CD8-positive, alpha-beta memory T cell (primary cell): ENCODE results near the gene YBX2. TPM values are rescaled to one million over a fixed set of nuclear protein-coding genes. Genes with fewer than 3 reads are reported as not detected.

Experiments
- CTCF ChIA-PET: fragments of 350-600 bp; sonication (Branson Sonifier 250); formaldehyde crosslinking; loops from one replicate; lab custom pipeline; 2021; ENCODE audit warnings: antibody characterized with exemption; lab: Charles Lee
- POLR2A ChIA-PET: fragments of 350-600 bp; sonication (Branson Sonifier 250); formaldehyde crosslinking; loops from one replicate; lab custom pipeline; 2021; ENCODE audit warnings: antibody characterized with exemption; lab: Charles Lee
- DNase-seq, 5 donors: peaks; one replicate each; pipeline versions ENCODE4 v3.0.0 to v3.0.0-alpha.2; 2020 to 2022; ENCODE audit warnings: mixed read lengths in 1 of 5
- H3K27ac ChIP-seq: one replicate; pipeline ENCODE4 v1.7.0; 2013; ENCODE audit warnings: low read depth, mild to moderate bottlenecking, low read length, moderate library complexity
- H3K27me3 ChIP-seq: 2 replicates; pipeline ENCODE4 v1.7.0; 2013; ENCODE audit warnings: low read length, mild to moderate bottlenecking; ENCODE audit not compliant: insufficient read depth, poor library complexity, severe bottlenecking
- H3K36me3 ChIP-seq: 2 replicates; pipeline ENCODE4 v1.7.0; 2013; ENCODE audit warnings: mild to moderate bottlenecking, low read length, moderate library complexity; ENCODE audit not compliant: insufficient read depth
- H3K4me1 ChIP-seq: 2 replicates; pipeline ENCODE4 v1.7.0; 2013; ENCODE audit warnings: mild to moderate bottlenecking, low read length, moderate library complexity; ENCODE audit not compliant: insufficient read depth
- H3K4me3 ChIP-seq: 2 replicates; pipeline ENCODE4 v1.7.0; 2013; ENCODE audit warnings: mild to moderate bottlenecking, low read length
- H3K9me3 ChIP-seq: 2 replicates; pipeline ENCODE4 v1.7.0; 2013; ENCODE audit warnings: mild to moderate bottlenecking, low read length
- H3K27ac Mint-ChIP-seq, 8 donors: one replicate each; pipeline ENCODE4 v1.8.0; 2020 to 2021; ENCODE audit warnings: mixed read lengths in 8 of 8, mild to moderate bottlenecking in 6 of 8, inconsistent platforms in 3 of 8, moderate library complexity in 3 of 8
- H3K27me3 Mint-ChIP-seq, 2 donors: one replicate each; pipeline ENCODE4 v1.8.0; 2020 to 2021; ENCODE audit warnings: mixed read lengths in 2 of 2, mild to moderate bottlenecking in 1 of 2, moderate library complexity in 1 of 2
- H3K36me3 Mint-ChIP-seq, 3 donors: one replicate each; pipeline ENCODE4 v1.8.0; 2020 to 2021; ENCODE audit warnings: mixed read lengths in 3 of 3, inconsistent platforms in 1 of 3, mild to moderate bottlenecking in 1 of 3
- H3K4me1 Mint-ChIP-seq, 3 donors: one replicate each; pipeline ENCODE4 v1.8.0; 2020 to 2021; ENCODE audit warnings: mixed read lengths in 3 of 3, inconsistent platforms in 1 of 3, mild to moderate bottlenecking in 1 of 3
- H3K4me3 Mint-ChIP-seq, 7 donors: one replicate each; pipeline ENCODE4 v1.8.0; 2020 to 2021; ENCODE audit warnings: mixed read lengths in 7 of 7, mild to moderate bottlenecking in 6 of 7, moderate library complexity in 4 of 7, inconsistent platforms in 2 of 7
- H3K9me3 Mint-ChIP-seq, 5 donors: one replicate each; pipeline ENCODE4 v1.8.0; 2020 to 2022; ENCODE audit warnings: mixed read lengths in 5 of 5, mild to moderate bottlenecking in 3 of 5, moderate library complexity in 2 of 5, inconsistent platforms in 1 of 5
- polyA plus RNA-seq: library from polyadenylated mRNA; unstranded; fragments of 300-500 nt; fragmentation: Illumina TruSeq; gene quantifications from one replicate; pipeline ENCODE4 v1.2.3, GENCODE V29; 2021
- total RNA-seq, 2 experiments: library from RNA; stranded (reverse); gene quantifications; one replicate each; pipeline ENCODE4 v1.2.3, GENCODE V29; 2021

The YBX2 gene
- total and polyA plus RNA-seq, 3 experiments from 2014 or later = 0.07 to 0.26 TPM; not detected in 1

- Histone ChIP-seq H3K27me3 (no peaks in the 10 kb centered on the region), H3K9me3 (no peaks in the 10 kb centered on the region), H3K36me3 (no peaks in the 10 kb centered on the region), H3K27ac (peak within 1 kb of the TSS; percentile 28), H3K4me1 (peaks cover 19% of the 10 kb centered on the region), H3K4me3 (peak within 1 kb of the TSS; percentile 26)
- peak within 1 kb of the TSS in 7 of 8 donors; percentile 64 to 91 (median 81) for H3K27ac Mint-ChIP-seq
- peaks cover 6 to 8% of the 10 kb centered on the region in 2 donors for H3K27me3 Mint-ChIP-seq
- ChIA-PET POLR2A (interaction anchor here (0.6 to 1.1 kb wide), 3 partner anchors 20 to 26 kb away, joined by 3 to 6 read pairs (median 3); no protein-coding TSS in a partner anchor), CTCF (interaction anchor here (1.0 to 1.4 kb wide), 3 partner anchors 20 to 82 kb away, joined by 3 read pairs; partner anchors contain the start of gene GABARAP)
- no peaks in the 10 kb centered on the region for H3K9me3 Mint-ChIP-seq
- peak within 1 kb of the TSS; percentile 81 to 89 (median 85) for H3K4me3 Mint-ChIP-seq
- peak in 1 of 5 donors; percentile 34 for DNase-seq
- H3K36me3 Mint-ChIP-seq = peaks cover 0 to 18% (median 0%) of the 10 kb centered on the region in 3 donors
- peaks cover 21 to 32% (median 23%) of the 10 kb centered on the region in 3 donors for H3K4me1 Mint-ChIP-seq
Observed at GRCh38 chr17:7262192-7262934, 32.1 kb downstream of the YBX2 start, which contains the start of gene CLDN7. Gene CLDN7, minus strand, starts transcription at chr17:7262478. Its CDS starts 435 bp downstream, at chr17:7262043.

GRCh38 chr17:7261379-7262191 is 32.9 kb downstream of the YBX2 start:
- CTCF ChIA-PET = interaction anchor here (1.0 to 1.4 kb wide), 3 partner anchors 20 to 83 kb away, joined by 3 read pairs; partner anchors contain the start of gene GABARAP
- no peak overlapping the region for H3K27ac ChIP-seq
- peaks cover 21 to 32% (median 23%) of the 10 kb centered on the region in 3 donors for H3K4me1 Mint-ChIP-seq
- H3K27me3 Mint-ChIP-seq = peaks cover 5 to 6% of the 10 kb centered on the region in 2 donors
- peak overlapping the region in 7 of 8 donors; percentile 51 to 85 (median 69) for H3K27ac Mint-ChIP-seq
- H3K27me3 ChIP-seq = no peaks in the 10 kb centered on the region
- no peaks in the 10 kb centered on the region for H3K9me3 ChIP-seq
- peaks cover 19% of the 10 kb centered on the region for H3K4me1 ChIP-seq
- H3K36me3 Mint-ChIP-seq = peaks cover 0 to 26% (median 3%) of the 10 kb centered on the region in 3 donors
- peak in 2 of 5 donors; percentile 25 to 41 for DNase-seq
- H3K4me3 ChIP-seq = peak overlapping the region; percentile 26
- H3K9me3 Mint-ChIP-seq = no peaks in the 10 kb centered on the region
- H3K4me3 Mint-ChIP-seq = peak overlapping the region; percentile 72 to 83 (median 76)
- POLR2A ChIA-PET = interaction anchor here (0.5 to 1.1 kb wide), 4 partner anchors 19 to 35 kb away, joined by 3 to 6 read pairs (median 3); no protein-coding TSS in a partner anchor
- no peaks in the 10 kb centered on the region for H3K36me3 ChIP-seq

- Histone ChIP-seq H3K9me3 (no peaks in the 10 kb centered on the region), H3K27me3 (no peaks in the 10 kb centered on the region), H3K4me1 (peaks cover 19% of the 10 kb centered on the region), H3K27ac (no peak overlapping the region), H3K36me3 (no peaks in the 10 kb centered on the region), H3K4me3 (peak overlapping the region; percentile 26)
- peaks cover 23 to 32% (median 23%) of the 10 kb centered on the region in 3 donors for H3K4me1 Mint-ChIP-seq
- H3K27me3 Mint-ChIP-seq = peaks cover 4 to 5% of the 10 kb centered on the region in 2 donors
- ChIA-PET POLR2A (interaction anchor here (0.6 to 1.1 kb wide), 2 partner anchors 22 to 1057 kb away, joined by 3 to 6 read pairs; no protein-coding TSS in a partner anchor), CTCF (interaction anchor here (1.2 to 1.4 kb wide), 2 partner anchors 40 to 44 kb away, joined by 3 read pairs; no protein-coding TSS in a partner anchor)
- DNase-seq = peak in 3 of 5 donors; percentile 22 to 50 (median 33)
- peaks cover 2 to 32% (median 3%) of the 10 kb centered on the region in 3 donors for H3K36me3 Mint-ChIP-seq
- H3K27ac Mint-ChIP-seq = peak overlapping the region in 7 of 8 donors; percentile 35 to 78 (median 64)
- H3K4me3 Mint-ChIP-seq = peak overlapping the region; percentile 41 to 83 (median 61)
- no peaks in the 10 kb centered on the region for H3K9me3 Mint-ChIP-seq
Observed at GRCh38 chr17:7260651-7261378, 33.6 kb downstream of the YBX2 start.

- Mint-ChIP-seq H3K27ac (peak overlapping the region in 6 of 8 donors; percentile 29 to 86 (median 65)), H3K4me3 (peak overlapping the region in 4 of 7 donors; percentile 38 to 59 (median 46))
Observed at GRCh38 chr17:7260151-7260550, 34.3 kb downstream of the YBX2 start.

GRCh38 chr17:7259555-7259889 is 34.9 kb downstream of the YBX2 start:
- peaks cover 5% of the 10 kb centered on the region for H3K36me3 ChIP-seq
- peaks cover 19% of the 10 kb centered on the region for H3K4me1 ChIP-seq
- H3K4me3 Mint-ChIP-seq = peak overlapping the region; percentile 12 to 56 (median 19)
- ChIA-PET POLR2A (interaction anchor here (1.1 kb wide), 1 partner anchor 70 kb away, joined by 3 read pairs; the partner anchor contains the start of gene NEURL4), CTCF (interaction anchor here (1.4 kb wide), 1 partner anchor 39 kb away, joined by 3 read pairs; no protein-coding TSS in a partner anchor)
- no peaks in the 10 kb centered on the region for H3K9me3 ChIP-seq
- H3K4me3 ChIP-seq = no peak overlapping the region
- peak overlapping the region in 5 of 8 donors; percentile 9 to 80 (median 62) for H3K27ac Mint-ChIP-seq
- H3K27ac ChIP-seq = no peak overlapping the region
- peaks cover 4% of the 10 kb centered on the region in 2 donors for H3K27me3 Mint-ChIP-seq
- H3K9me3 Mint-ChIP-seq = no peaks in the 10 kb centered on the region
- H3K4me1 Mint-ChIP-seq = peaks cover 23 to 36% (median 23%) of the 10 kb centered on the region in 3 donors
- DNase-seq = no peak
- no peaks in the 10 kb centered on the region for H3K27me3 ChIP-seq
- peaks cover 2 to 40% (median 3%) of the 10 kb centered on the region in 3 donors for H3K36me3 Mint-ChIP-seq

More at GRCh38 chr17:7260151-7260550, 34.3 kb downstream of the YBX2 start:
- Mint-ChIP-seq H3K9me3 (no peaks in the 10 kb centered on the region), H3K4me1 (peaks cover 23 to 32% (median 23%) of the 10 kb centered on the region in 3 donors), H3K27me3 (peaks cover 4% of the 10 kb centered on the region in 2 donors), H3K36me3 (peaks cover 2 to 34% (median 3%) of the 10 kb centered on the region in 3 donors)
- Histone ChIP-seq H3K27me3 (no peaks in the 10 kb centered on the region), H3K36me3 (no peaks in the 10 kb centered on the region), H3K4me3 (no peak overlapping the region), H3K27ac (no peak overlapping the region), H3K9me3 (no peaks in the 10 kb centered on the region), H3K4me1 (peaks cover 19% of the 10 kb centered on the region)
- ChIA-PET POLR2A (interaction anchor here (0.6 to 1.1 kb wide), 2 partner anchors 69 to 1057 kb away, joined by 3 read pairs; partner anchors contain the start of gene NEURL4), CTCF (interaction anchor here (1.4 kb wide), 1 partner anchor 39 kb away, joined by 3 read pairs; no protein-coding TSS in a partner anchor)
- DNase-seq = no peak

- Histone ChIP-seq H3K4me1 (peaks cover 19% of the 10 kb centered on the region), H3K9me3 (no peaks in the 10 kb centered on the region), H3K36me3 (peaks cover 9% of the 10 kb centered on the region), H3K27me3 (no peaks in the 10 kb centered on the region), H3K4me3 (no peak overlapping the region), H3K27ac (no peak overlapping the region)
- Mint-ChIP-seq H3K4me3 (peak overlapping the region; percentile 12 to 56 (median 19)), H3K4me1 (peaks cover 20 to 37% (median 22%) of the 10 kb centered on the region in 3 donors), H3K27ac (peak overlapping the region in 7 of 8 donors; percentile 9 to 80 (median 58)), H3K36me3 (peaks cover 2 to 46% (median 3%) of the 10 kb centered on the region in 3 donors), H3K9me3 (no peaks in the 10 kb centered on the region), H3K27me3 (peaks cover 4% of the 10 kb centered on the region in 2 donors)
- ChIA-PET CTCF (no interaction called here), POLR2A (interaction anchor here (1.1 kb wide), 1 partner anchor 70 kb away, joined by 3 read pairs; the partner anchor contains the start of gene NEURL4)
- no peak for DNase-seq
Observed at GRCh38 chr17:7258731-7259554, 35.5 kb downstream of the YBX2 start.
